A549 (cell line): Measurements from ENCODE around the gene CHPF2. TPM values are rescaled to one million over a fixed set of nuclear protein-coding genes. Genes with fewer than 3 reads are reported as not detected.

Experiments used
- ATAC-seq, 2 experiments: fragments of 200-7000 bp in 1 of 2; fragments of >200 bp in 1 of 2; cut with Nextera tagmentation in 1 of 2; cut with Tn5 transposase in 1 of 2; 3 replicates each; pipeline versions ENCODE4 v1.8.0 to v1.9.1; 2018 to 2020; ENCODE audit warnings: mild to moderate bottlenecking in 1 of 2, moderate library complexity in 1 of 2
- CTCF ChIA-PET: fragments of 300-600 bp; sonication (Branson Sonifier 250); formaldehyde crosslinking; extraction: SDS; loops from one replicate; lab custom pipeline; 2021; ENCODE audit warnings: antibody characterized with exemption, inconsistent platforms; lab: Yijun Ruan, JAX
- POLR2A ChIA-PET: fragments of 350-600 bp; formaldehyde crosslinking; extraction: SDS; loops from one replicate; lab custom pipeline; 2021; ENCODE audit warnings: antibody characterized with exemption, inconsistent platforms; lab: Yijun Ruan, JAX
- DNase-seq, 2 experiments: peaks; one replicate each; pipeline versions ENCODE4 v3.0.0 to v3.0.0-alpha.2; 2011 to 2016; ENCODE audit warnings: low read depth in 1 of 2, low spot score in 1 of 2
- FAIRE-seq: peaks from 2 replicates; lab custom pipeline; 2011; peaks lifted over from hg19 to GRCh38; lab: Jason Lieb, UNC
- H3K27ac ChIP-seq, 2 experiments: fragments of >200 bp; sonication (Bioruptor Twin); formaldehyde crosslinking; 3 replicates each; pipeline ENCODE4 v1.5.1; 2016 to 2017
- H3K4me1 ChIP-seq: fragments of >200 bp; sonication (Bioruptor Twin); formaldehyde crosslinking; 3 replicates; pipeline ENCODE4 v1.6.1; 2016
- H3K4me2 ChIP-seq: fragments of >200 bp; sonication (Bioruptor Twin); formaldehyde crosslinking; 3 replicates; pipeline ENCODE4 v1.6.1; 2016
- H3K4me3 ChIP-seq: fragments of >200 bp; sonication (Bioruptor Twin); formaldehyde crosslinking; 3 replicates; pipeline ENCODE4 v1.5.1; 2016
- H3K9me3 ChIP-seq: fragments of >200 bp; sonication (Bioruptor Twin); formaldehyde crosslinking; 3 replicates; pipeline ENCODE4 v1.6.1; 2016
- CBX8 ChIP-seq: fragments of 200-600 bp; sonication (generic); IDR thresholded peaks from 2 replicates; pipeline ENCODE4 v1.6.1; 2016
- CHD4 ChIP-seq: fragments of 200-600 bp; sonication (generic); IDR thresholded peaks from 2 replicates; pipeline ENCODE4 v1.6.1; 2016; ENCODE audit warnings: antibody characterized with exemption, mild to moderate bottlenecking, borderline replicate concordance
- EP300 ChIP-seq, 2 experiments: fragments of >200 bp; sonication (Bioruptor Twin); formaldehyde crosslinking; IDR thresholded peaks; 2 replicates in 1 of 2; 3 replicates in 1 of 2; pipeline ENCODE4 v1.6.1; 2016 to 2017
- ESRRA ChIP-seq: fragments of 150-350 bp; IDR thresholded peaks from 2 replicates; pipeline ENCODE4 v1.6.1; 2014; ENCODE audit warnings: mild to moderate bottlenecking, low read length, borderline replicate concordance
- HDAC2 ChIP-seq: fragments of 200-600 bp; sonication (generic); IDR thresholded peaks from 2 replicates; pipeline ENCODE4 v1.6.1; 2016
- HEYL ChIP-seq: fragments of 250-450 bp; sonication (Bioruptor Pico); IDR thresholded peaks from 2 replicates; pipeline ENCODE4 v1.8.0; 2021; ENCODE audit warnings: mild to moderate bottlenecking, moderate library complexity
- HOXA7 ChIP-seq: fragments of 250-450 bp; sonication (Bioruptor Pico); IDR thresholded peaks from 2 replicates; pipeline ENCODE4 v1.5.0; 2020; ENCODE audit warnings: mild to moderate bottlenecking, moderate library complexity
- HOXB13 ChIP-seq: fragments of 250-450 bp; sonication (Bioruptor Pico); IDR thresholded peaks from 2 replicates; pipeline ENCODE4 v1.5.0; 2020; ENCODE audit warnings: low read depth, mild to moderate bottlenecking, moderate library complexity
- JUN ChIP-seq, 2 experiments: fragments of >200 bp; sonication (Bioruptor Twin); formaldehyde crosslinking; IDR thresholded peaks; 2 replicates in 1 of 2; 3 replicates in 1 of 2; pipeline ENCODE4 v1.6.1; 2016 to 2017
- KDM1A ChIP-seq: fragments of 200-600 bp; sonication (generic); IDR thresholded peaks from 2 replicates; pipeline ENCODE4 v1.6.1; 2016; ENCODE audit warnings: low read depth, mild to moderate bottlenecking
- KDM5A ChIP-seq: fragments of 200-600 bp; sonication (generic); IDR thresholded peaks from 2 replicates; pipeline ENCODE4 v1.6.1; 2016; ENCODE audit warnings: antibody characterized with exemption, mild to moderate bottlenecking
- MYC ChIP-seq: IDR thresholded peaks from 2 replicates; pipeline ENCODE4 v1.6.1; 2012; ENCODE audit warnings: mild to moderate bottlenecking, inconsistent platforms, low read length, improper control_type of control experiment, borderline replicate concordance
- POLR2A ChIP-seq: IDR thresholded peaks from 2 replicates; pipeline ENCODE4 v1.6.1; 2012; ENCODE audit warnings: mild to moderate bottlenecking, low read length
- RAD21 ChIP-seq, 2 experiments: fragments of >200 bp in 1 of 2; sonication (Bioruptor Twin) in 1 of 2; formaldehyde crosslinking in 1 of 2; IDR thresholded peaks in 1 of 2; conservative IDR thresholded peaks in 1 of 2; 2 replicates in 1 of 2; 3 replicates in 1 of 2; pipeline ENCODE4 v1.6.1; 2012 to 2018; ENCODE audit warnings: inconsistent platforms in 1 of 2
- RARB ChIP-seq: fragments of 250-450 bp; sonication (Bioruptor Pico); IDR thresholded peaks from 2 replicates; pipeline ENCODE4 v1.8.0; 2021; ENCODE audit warnings: mild to moderate bottlenecking, moderate library complexity
- RNF2 ChIP-seq: fragments of 200-600 bp; sonication (generic); IDR thresholded peaks from 2 replicates; pipeline ENCODE4 v1.6.1; 2016; ENCODE audit warnings: low read depth, mild to moderate bottlenecking, antibody characterized with exemption, moderate library complexity, borderline replicate concordance
- TFCP2L1 ChIP-seq: fragments of 250-450 bp; sonication (Bioruptor Pico); IDR thresholded peaks from 2 replicates; pipeline ENCODE4 v1.5.0; 2021; ENCODE audit warnings: mild to moderate bottlenecking
- ZFP36 ChIP-seq: fragments of 450-650 bp; IDR thresholded peaks from 2 replicates; pipeline ENCODE4 v1.6.1; 2014; ENCODE audit warnings: borderline replicate concordance; ENCODE audit not compliant: partially characterized antibody
- ZNF302 ChIP-seq: fragments of 250-450 bp; sonication (Bioruptor Pico); IDR thresholded peaks from 2 replicates; pipeline ENCODE4 v1.9.0; 2021; ENCODE audit warnings: inconsistent platforms, mild to moderate bottlenecking, moderate library complexity
- ZSCAN20 ChIP-seq: fragments of 250-450 bp; sonication (Bioruptor Pico); IDR thresholded peaks from 2 replicates; pipeline ENCODE4 v1.8.0; 2022; ENCODE audit warnings: mild to moderate bottlenecking, moderate library complexity
- WGBS: methylation state at CpG from one replicate; pipeline ENCODE4 v1.1.6; 2017; ENCODE audit errors: missing lambda C conversion rate; 5-methylcytosine and 5-hydroxymethylcytosine counted together
- polyA plus RNA-seq, 4 experiments: library from polyadenylated mRNA; depleted of rRNA in 3 of 4; stranded (reverse); fragments of >200 nt; fragmentation: RNase III in 1 of 4; extraction: RNeasy Plus Mini Kit Qiagen cat#74134 plus additional on column Dnase treatment in 1 of 4; gene quantifications; 2 replicates in 3 of 4; 3 replicates in 1 of 4; pipeline ENCODE4 v1.2.3, GENCODE V29; 2011 to 2017
- TF ChIP-seq, protein P1 (sequence below): fragments of 250-450 bp; sonication (Bioruptor Pico); IDR thresholded peaks from 2 replicates; pipeline ENCODE4 v1.5.0; 2020; ENCODE audit warnings: low read depth, mild to moderate bottlenecking, moderate library complexity
- TF ChIP-seq, protein P2 (sequence below): IDR thresholded peaks from 2 replicates; pipeline ENCODE4 v1.6.1; 2012
- TF ChIP-seq, protein P3 (sequence below): fragments of >200 bp; sonication (Bioruptor Twin); formaldehyde crosslinking; IDR thresholded peaks from 2 replicates; pipeline ENCODE4 v1.6.1; 2016
- TF ChIP-seq, protein P4 (sequence below): IDR thresholded peaks from 2 replicates; pipeline ENCODE4 v1.6.1; 2012; ENCODE audit warnings: low read depth, borderline replicate concordance

The CHPF2 gene
- polyA plus RNA-seq, 2 of the 4 experiments (the other 2 are of a cell fraction): 14.9 to 29.6 TPM

DNA sequence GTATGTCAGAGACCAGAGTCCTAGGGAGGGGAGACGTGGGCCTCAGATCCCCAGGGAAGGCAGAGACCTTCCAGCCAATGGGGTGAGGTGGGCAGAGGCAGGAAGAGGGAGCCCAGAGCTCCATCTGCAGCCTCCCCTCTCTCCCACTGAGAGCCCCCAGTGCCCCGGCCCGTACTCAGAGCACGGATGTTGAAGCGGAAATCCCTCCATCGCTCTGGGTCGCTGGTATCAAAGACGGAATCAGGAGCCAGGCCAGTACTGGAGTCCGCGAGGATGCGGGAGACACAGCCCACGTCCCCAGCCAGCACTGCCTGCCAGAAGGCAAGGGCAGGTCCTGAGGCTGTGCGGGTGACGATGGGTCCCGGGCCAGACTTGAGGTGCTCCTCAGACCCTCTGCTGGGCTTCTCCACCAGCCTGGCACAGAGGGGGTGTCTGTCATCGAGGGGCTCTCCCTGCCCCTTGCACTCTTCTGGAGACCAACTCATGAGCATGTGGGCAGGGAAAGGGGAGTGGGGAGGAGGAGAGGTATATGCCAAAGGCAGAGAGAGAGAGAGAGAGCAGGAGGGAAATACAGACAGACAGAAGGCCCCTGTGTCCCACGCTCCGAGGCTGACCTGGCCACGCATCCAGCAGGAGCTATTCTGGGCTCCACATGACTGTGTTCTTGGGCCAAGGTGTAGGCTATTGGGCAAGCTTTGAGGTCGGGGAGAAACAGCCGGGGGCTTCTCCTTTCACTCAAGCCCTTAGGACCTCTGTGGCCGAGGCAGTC is 45.5 kb upstream of the CHPF2 start, which contains the start of gene ASB10:
Gene ASB10 (minus strand): TSS at position 611 of the 769 bp plus-strand sequence. CDS start 120 bp downstream, at position 491.
- TF ChIP-seq RARB (CRISPR knock-in tag) (no peak), POLR2A (no peak), HOXB13 (CRISPR knock-in tag) (no peak), HDAC2 (no peak), RAD21 (conservative IDR thresholded peaks at IDR 0.05 in 1 of 2, IDR thresholded peaks at IDR 0.05 in 1 of 2) (no peak), ZSCAN20 (CRISPR knock-in tag) (no peak), EP300 (IDR thresholded peaks at IDR 0.05) (no peak), ESRRA (no peak), CBX8 (no peak)
- TF ChIP-seq, protein P1, sequence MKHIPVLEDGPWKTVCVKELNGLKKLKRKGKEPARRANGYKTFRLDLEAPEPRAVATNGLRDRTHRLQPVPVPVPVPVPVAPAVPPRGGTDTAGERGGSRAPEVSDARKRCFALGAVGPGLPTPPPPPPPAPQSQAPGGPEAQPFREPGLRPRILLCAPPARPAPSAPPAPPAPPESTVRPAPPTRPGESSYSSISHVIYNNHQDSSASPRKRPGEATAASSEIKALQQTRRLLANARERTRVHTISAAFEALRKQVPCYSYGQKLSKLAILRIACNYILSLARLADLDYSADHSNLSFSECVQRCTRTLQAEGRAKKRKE (CRISPR knock-in tag): no peak
- TF ChIP-seq, protein P2, sequence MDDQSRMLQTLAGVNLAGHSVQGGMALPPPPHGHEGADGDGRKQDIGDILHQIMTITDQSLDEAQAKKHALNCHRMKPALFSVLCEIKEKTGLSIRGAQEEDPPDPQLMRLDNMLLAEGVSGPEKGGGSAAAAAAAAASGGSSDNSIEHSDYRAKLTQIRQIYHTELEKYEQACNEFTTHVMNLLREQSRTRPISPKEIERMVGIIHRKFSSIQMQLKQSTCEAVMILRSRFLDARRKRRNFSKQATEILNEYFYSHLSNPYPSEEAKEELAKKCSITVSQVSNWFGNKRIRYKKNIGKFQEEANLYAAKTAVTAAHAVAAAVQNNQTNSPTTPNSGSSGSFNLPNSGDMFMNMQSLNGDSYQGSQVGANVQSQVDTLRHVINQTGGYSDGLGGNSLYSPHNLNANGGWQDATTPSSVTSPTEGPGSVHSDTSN: no peak

DNA sequence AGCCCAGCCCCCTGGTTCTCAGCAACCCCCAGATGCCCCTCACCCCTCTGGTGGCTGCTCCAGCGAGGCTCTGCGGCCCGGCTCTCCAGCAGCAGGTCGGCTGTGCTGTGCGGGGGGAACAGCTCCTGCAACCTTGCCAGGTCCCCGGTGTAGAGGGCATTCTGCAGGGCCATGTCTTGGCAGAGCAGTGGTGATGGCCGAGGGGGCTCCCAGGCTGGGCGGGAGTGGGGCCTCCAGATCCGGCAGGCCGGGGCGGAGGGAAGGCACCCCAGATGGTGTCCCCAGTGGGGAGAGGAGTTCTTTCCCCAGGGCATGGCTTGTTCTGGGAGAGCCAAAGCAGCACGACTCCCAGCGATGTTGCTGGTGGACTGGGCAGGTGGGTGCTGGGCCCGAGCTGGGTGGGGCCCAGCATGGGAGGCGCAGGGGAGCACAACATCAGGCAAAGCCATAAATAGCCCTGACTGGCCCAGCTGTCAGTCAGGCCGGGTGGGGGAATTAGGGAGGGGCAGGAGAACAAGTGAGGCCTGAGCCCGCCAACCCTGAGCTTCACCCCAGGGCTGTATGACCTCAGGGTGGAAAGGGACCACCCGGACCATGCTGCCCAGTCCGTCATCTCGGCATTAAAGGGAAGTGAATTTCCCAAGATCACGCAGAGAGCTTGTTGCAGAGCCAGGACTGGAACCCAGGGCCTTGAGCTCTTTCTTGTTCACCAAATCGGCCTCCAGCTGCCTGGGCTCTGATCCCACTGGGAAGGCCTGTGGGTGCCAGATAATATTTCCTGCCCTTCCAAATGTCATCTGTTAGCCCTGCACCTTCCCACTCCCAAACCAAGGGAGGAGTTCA is 44.7 kb upstream of the CHPF2 start:
- no peak for TF ChIP-seq ZFP36
- TF ChIP-seq RNF2: no peak
- TF ChIP-seq KDM1A: no peak
- TF ChIP-seq ESRRA: no peak
- no peak for TF ChIP-seq RAD21 (conservative IDR thresholded peaks at IDR 0.05 in 1 of 2, IDR thresholded peaks at IDR 0.05 in 1 of 2)
- TF ChIP-seq KDM5A: no peak
- no peak for TF ChIP-seq HEYL (CRISPR knock-in tag)
- no peak for TF ChIP-seq CHD4
- TF ChIP-seq HOXA7: no peak
- no peak for TF ChIP-seq JUN (IDR thresholded peaks at IDR 0.05)
- no peak for TF ChIP-seq TFCP2L1 (CRISPR knock-in tag)
- TF ChIP-seq ZNF302 (CRISPR knock-in tag): no peak
- TF ChIP-seq, protein P3, sequence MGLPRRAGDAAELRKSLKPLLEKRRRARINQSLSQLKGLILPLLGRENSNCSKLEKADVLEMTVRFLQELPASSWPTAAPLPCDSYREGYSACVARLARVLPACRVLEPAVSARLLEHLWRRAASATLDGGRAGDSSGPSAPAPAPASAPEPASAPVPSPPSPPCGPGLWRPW: no peak
- TF ChIP-seq MYC: no peak
- no peak for TF ChIP-seq HDAC2
- TF ChIP-seq, protein P4, sequence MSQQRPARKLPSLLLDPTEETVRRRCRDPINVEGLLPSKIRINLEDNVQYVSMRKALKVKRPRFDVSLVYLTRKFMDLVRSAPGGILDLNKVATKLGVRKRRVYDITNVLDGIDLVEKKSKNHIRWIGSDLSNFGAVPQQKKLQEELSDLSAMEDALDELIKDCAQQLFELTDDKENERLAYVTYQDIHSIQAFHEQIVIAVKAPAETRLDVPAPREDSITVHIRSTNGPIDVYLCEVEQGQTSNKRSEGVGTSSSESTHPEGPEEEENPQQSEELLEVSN: no peak
- TF ChIP-seq, all 56 proteins: peak for 0
- POLR2A ChIA-PET: interaction anchor here (0.9 kb wide), 1 partner anchor 90 kb away, joined by 3 read pairs; no protein-coding TSS in a partner anchor
- no peaks in the 10 kb centered on the region for H3K4me1 ChIP-seq
- ATAC-seq (peak in 1 of 2 experiments; percentile 14; a peak in 1 of 6 replicates), DNase-seq (no peak), FAIRE-seq (no peak)
- H3K4me2 ChIP-seq: no peak overlapping the region
- H3K4me3 ChIP-seq: no peak overlapping the region
- H3K27ac ChIP-seq: no peak overlapping the region
- 62% methylated on average over 13 of the region's 22 CpGs for WGBS
- H3K9me3 ChIP-seq: no peaks in the 10 kb centered on the region
- CTCF ChIA-PET: interaction anchor here (2.4 kb wide), 1 partner anchor 16 kb away, joined by 10 read pairs; no protein-coding TSS in a partner anchor

More for the DNA sequence above, 45.5 kb upstream of the CHPF2 start, which contains the start of gene ASB10:
- WGBS: 74% methylated on average over 20 of the region's 22 CpGs
- H3K27ac ChIP-seq: no peak within 1 kb of the TSS
- no peaks in the 10 kb centered on the region for H3K4me1 ChIP-seq
- CTCF ChIA-PET: interaction anchor here (2.4 kb wide), 1 partner anchor 15 kb away, joined by 10 read pairs; no protein-coding TSS in a partner anchor
- ATAC-seq (peak in 1 of 2 experiments; percentile 10; a peak in 1 of 6 replicates), FAIRE-seq (no peak), DNase-seq (no peak)
- no peak within 1 kb of the TSS for H3K4me2 ChIP-seq
- no peak within 1 kb of the TSS for H3K4me3 ChIP-seq
- POLR2A ChIA-PET: interaction anchor here (0.9 kb wide), 1 partner anchor 90 kb away, joined by 3 read pairs; no protein-coding TSS in a partner anchor
- no peaks in the 10 kb centered on the region for H3K9me3 ChIP-seq
